Kidney (tissue), 14 donors: ENCODE results near the gene NME2. TPM values are rescaled to one million over a fixed set of nuclear protein-coding genes. Genes with fewer than 3 reads are reported as not detected.
"Not testable (repeated sequence)": the region's sequence is repeated elsewhere in the genome, so short reads cannot be mapped to it uniquely, and the experiment has no call there.

Experiments used
- DNase-seq, 5 donors: peaks; one replicate each; pipeline ENCODE4 v3.0.0-alpha.2; 2013 to 2020
- FAIRE-seq: peaks from 2 replicates; lab custom pipeline; 2012; peaks lifted over from hg19 to GRCh38; lab: Jason Lieb, UNC
- H3K27ac ChIP-seq, 2 donors: one replicate each; pipeline ENCODE4 v1.7.0; 2013; ENCODE audit warnings: low read depth in 2 of 2, low read length in 2 of 2, inconsistent platforms in 1 of 2
- H3K27me3 ChIP-seq: one replicate; pipeline ENCODE4 v1.7.1; 2013; ENCODE audit warnings: low read length, inconsistent platforms; ENCODE audit not compliant: control insufficient read depth, insufficient read depth
- H3K36me3 ChIP-seq, 3 donors: one replicate each; pipeline versions ENCODE4 v1.7.0 to v1.7.1; 2013; ENCODE audit warnings: low read length in 3 of 3, control low read depth in 1 of 3, inconsistent platforms in 1 of 3; ENCODE audit not compliant: insufficient read depth in 3 of 3, control insufficient read depth in 2 of 3
- H3K4me1 ChIP-seq, 3 donors: one replicate each; pipeline versions ENCODE4 v1.7.0 to v1.7.1; 2013; ENCODE audit warnings: low read length in 3 of 3, inconsistent platforms in 1 of 3, low read depth in 1 of 3; ENCODE audit not compliant: control insufficient read depth in 2 of 3, insufficient read depth in 2 of 3
- H3K4me3 ChIP-seq, 3 donors: one replicate each; pipeline versions ENCODE4 v1.7.0 to v1.8.1; 2013; ENCODE audit warnings: low read length in 3 of 3, control low read depth in 1 of 3, inconsistent platforms in 1 of 3
- H3K9ac ChIP-seq, 3 donors: one replicate each; pipeline versions ENCODE4 v1.7.0 to v1.7.1; 2013; ENCODE audit warnings: low read length in 3 of 3, control low read depth in 1 of 3, inconsistent platforms in 1 of 3
- H3K9me3 ChIP-seq, 3 donors: one replicate each; pipeline versions ENCODE4 v1.7.0 to v1.7.1; 2013; ENCODE audit warnings: low read length in 3 of 3, control low read depth in 1 of 3, inconsistent platforms in 1 of 3; ENCODE audit not compliant: control insufficient read depth in 2 of 3, insufficient read depth in 1 of 3
- CTCF ChIP-seq: IDR thresholded peaks from 3 replicates; pipeline ENCODE4 v1.5.1; 2012; ENCODE audit warnings: mild to moderate bottlenecking, moderate library complexity, borderline replicate concordance; ENCODE audit not compliant: insufficient read depth; ENCODE audit errors: extremely low read depth
- intact Hi-C: fragments of 100-400 bp; cut with DNase I; formaldehyde crosslinking; loops from one replicate; pipeline ENCODE4 v1.11.1; 2022
- polyA plus RNA-seq: library from polyadenylated mRNA; stranded (reverse); fragments of 350-450 nt; fragmentation: Illumina TruSeq; extraction: RNeasy Lipid Tissue Mini Kit (QIAGEN cat#74804); gene quantifications from one replicate; pipeline ENCODE4 v1.2.3, GENCODE V29; 2014; ENCODE audit warnings: low read depth, low replicate concordance; ENCODE audit not compliant: insufficient read depth
- total RNA-seq: library from RNA; stranded (reverse); fragmentation: NEBNext Ultra II Directional; extraction: Animal tissue kit (Norgen Biotek cat#: 25700); gene quantifications from one replicate; pipeline ENCODE4 v1.2.1, GENCODE V29; 2021
- donor health status: control.
- donor health status: control.
- donor health status: control.
- donor health status: control.
- donor health status: control.
- donor health status: DM: yes; HTN: yes; CAD: no.
- donor health status: Normal renal cell carcinoma (clear cell type).

Gene NME2
- total and polyA plus RNA-seq, 2 donors from 2014 or later: 412 to 736 TPM

- H3K9me3 ChIP-seq: no peaks in the 10 kb centered on the region
- peak overlapping the region; percentile 71 to 97 (median 97) for H3K9ac ChIP-seq
- H3K4me1 ChIP-seq: peaks cover 6 to 19% (median 18%) of the 10 kb centered on the region in 3 donors
- H3K4me3 ChIP-seq: peak overlapping the region; percentile 70 to 96 (median 75)
- intact Hi-C loops: no loop called here
- H3K36me3 ChIP-seq: no peaks in the 10 kb centered on the region
- no peak for TF ChIP-seq CTCF
- peak overlapping the region; percentile 95 to 100 for H3K27ac ChIP-seq
- H3K27me3 ChIP-seq: no peaks in the 10 kb centered on the region
- DNase-seq (peak; percentile 83 to 96 (median 92)), FAIRE-seq (no peak)
Measured at GRCh38 chr17:51121620-51122472, 44.4 kb upstream of the NME2 start.

GRCh38 chr17:51122473-51123115 lies 43.6 kb upstream of the NME2 start:
- H3K4me1 ChIP-seq: peaks cover 6 to 18% (median 18%) of the 10 kb centered on the region in 3 donors
- H3K36me3 ChIP-seq, intact Hi-C loops, H3K27me3 ChIP-seq, H3K9me3 ChIP-seq, FAIRE-seq, DNase-seq: not testable (repeated sequence)
- peak overlapping the region in 1 of 3 donors; percentile 75 for H3K4me3 ChIP-seq
- H3K27ac ChIP-seq: peak overlapping the region; percentile 95 to 100
- peak overlapping the region in 1 of 3 donors; percentile 97 for H3K9ac ChIP-seq

- no peaks in the 10 kb centered on the region for H3K36me3 ChIP-seq
- DNase-seq: peak in 1 of 5 donors; percentile 33
- no peak overlapping the region for H3K9ac ChIP-seq
- peak overlapping the region; percentile 60 to 79 for H3K27ac ChIP-seq
- intact Hi-C loops: no loop called here
- no peak for TF ChIP-seq CTCF
- no peaks in the 10 kb centered on the region for H3K27me3 ChIP-seq
- no peak for FAIRE-seq
- H3K4me1 ChIP-seq: peaks cover 3 to 25% (median 8%) of the 10 kb centered on the region in 3 donors
- no peak overlapping the region for H3K4me3 ChIP-seq
- H3K9me3 ChIP-seq: no peaks in the 10 kb centered on the region
Measured at GRCh38 chr17:51124640-51125503, 41.3 kb upstream of the NME2 start.
